ENCODE results near the gene KRTAP3-3.

DNA sequence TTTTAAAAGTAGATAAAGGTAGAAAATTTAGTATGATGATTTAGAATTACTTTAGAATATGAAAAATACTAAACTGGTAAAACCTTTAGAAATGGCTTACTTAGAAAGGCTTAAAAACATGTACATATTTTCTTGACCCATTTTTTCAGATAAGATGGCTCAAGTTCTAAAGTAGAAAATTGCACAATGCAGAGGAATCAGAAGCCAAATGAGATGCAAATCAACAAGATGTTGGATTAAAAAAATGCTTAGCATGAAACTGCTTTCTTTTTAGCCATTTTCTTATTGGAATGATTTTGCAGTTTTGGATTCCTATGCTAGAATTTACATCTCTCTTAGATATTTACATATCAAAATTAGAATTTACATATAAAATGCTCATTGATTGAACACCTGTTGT lies 16.5 kb upstream of the KRTAP3-3 start:
- TF ChIP-seq, protein P1, sequence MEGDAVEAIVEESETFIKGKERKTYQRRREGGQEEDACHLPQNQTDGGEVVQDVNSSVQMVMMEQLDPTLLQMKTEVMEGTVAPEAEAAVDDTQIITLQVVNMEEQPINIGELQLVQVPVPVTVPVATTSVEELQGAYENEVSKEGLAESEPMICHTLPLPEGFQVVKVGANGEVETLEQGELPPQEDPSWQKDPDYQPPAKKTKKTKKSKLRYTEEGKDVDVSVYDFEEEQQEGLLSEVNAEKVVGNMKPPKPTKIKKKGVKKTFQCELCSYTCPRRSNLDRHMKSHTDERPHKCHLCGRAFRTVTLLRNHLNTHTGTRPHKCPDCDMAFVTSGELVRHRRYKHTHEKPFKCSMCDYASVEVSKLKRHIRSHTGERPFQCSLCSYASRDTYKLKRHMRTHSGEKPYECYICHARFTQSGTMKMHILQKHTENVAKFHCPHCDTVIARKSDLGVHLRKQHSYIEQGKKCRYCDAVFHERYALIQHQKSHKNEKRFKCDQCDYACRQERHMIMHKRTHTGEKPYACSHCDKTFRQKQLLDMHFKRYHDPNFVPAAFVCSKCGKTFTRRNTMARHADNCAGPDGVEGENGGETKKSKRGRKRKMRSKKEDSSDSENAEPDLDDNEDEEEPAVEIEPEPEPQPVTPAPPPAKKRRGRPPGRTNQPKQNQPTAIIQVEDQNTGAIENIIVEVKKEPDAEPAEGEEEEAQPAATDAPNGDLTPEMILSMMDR (conservative IDR thresholded peaks at IDR 0.05; ENCODE audit: low read depth, low read length): no peak
- TF ChIP-seq EZH2 (IDR thresholded peaks at IDR 0.05; ENCODE audit: borderline replicate concordance, low read depth, low read length, poor library complexity, severe bottlenecking): no peak
